ENCODE data around the gene SERPINH1. TPM values are rescaled to one million over a fixed set of nuclear protein-coding genes. Genes with fewer than 3 reads are reported as not detected.

The SERPINH1 gene
- total and polyA plus RNA-seq, 2 donors (not counting 1 experiment from before 2014, with no cell fraction given) = 3.0 to 5.7 TPM

DNA sequence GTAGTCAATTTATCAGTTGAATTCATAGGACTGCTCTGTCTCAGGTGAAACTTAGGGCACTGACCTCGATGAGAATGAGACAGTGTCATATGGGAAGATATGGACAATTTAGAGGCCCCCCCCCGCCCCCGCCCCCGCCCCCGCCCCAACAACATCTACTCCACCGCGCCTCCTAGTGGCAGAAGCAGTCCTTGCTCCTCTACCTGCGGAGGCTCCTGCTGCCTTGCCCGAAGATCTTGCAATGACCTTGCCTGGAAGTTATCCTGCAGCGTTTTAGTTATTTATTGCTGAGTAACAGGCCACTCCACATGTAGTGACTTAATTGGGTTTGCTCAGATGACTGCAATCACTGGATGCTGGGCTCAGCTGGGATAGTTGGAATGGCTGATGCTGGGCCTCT is 15.2 kb downstream of the SERPINH1 start:
- peaks cover 30% of the 10 kb centered on the region for H3K4me1 Mint-ChIP-seq
- Histone ChIP-seq H3K9ac (ENCODE audit: low read length) (no peak overlapping the region), H4K20me1 (ENCODE audit: control insufficient read depth, insufficient read depth, low read length, poor library complexity, severe bottlenecking) (no peaks in the 10 kb centered on the region), H3K79me2 (ENCODE audit: control insufficient read depth, insufficient read depth, low read length) (no peaks in the 10 kb centered on the region), H3K9me3 (ENCODE audit: control extremely low read depth in 1 of 3, control insufficient read depth in 2 of 3, insufficient read depth in 1 of 3, low read length in 2 of 3) (peaks cover 0 to 14% (median 3%) of the 10 kb centered on the region in 3 donors), H3K4me2 (replicated peaks; ENCODE audit: low read depth, low read length, poor library complexity, severe bottlenecking) (peak overlapping the region; percentile 63), H2AFZ (ENCODE audit: insufficient read depth, low read depth, low read length, poor library complexity, severe bottlenecking) (no peak overlapping the region), H3K4me3 (ENCODE audit: control extremely low read depth in 1 of 5, extremely low read depth in 1 of 5, insufficient read depth in 1 of 5, low read depth in 2 of 5, low read length in 4 of 5) (no peak overlapping the region), H3K27me3 (replicated peaks in 1 of 4; ENCODE audit: control extremely low read depth in 1 of 4, control insufficient read depth in 3 of 4, insufficient read depth in 4 of 4, low read length in 3 of 4) (no peaks in the 10 kb centered on the region), H3K27ac (ENCODE audit: low read length in 2 of 2) (no peak overlapping the region), H3K4me1 (ENCODE audit: control insufficient read depth in 2 of 2, insufficient read depth in 2 of 2, low read length in 2 of 2) (peaks cover 22 to 31% of the 10 kb centered on the region in 2 donors), H3K36me3 (replicated peaks in 1 of 2; ENCODE audit: control extremely low read depth in 1 of 2, control insufficient read depth in 1 of 2, extremely low read depth in 1 of 2, insufficient read depth in 2 of 2, low read length in 1 of 2) (no peaks in the 10 kb centered on the region)
- intact Hi-C loops (cut with micrococcal nuclease) = loop anchor here (2.0 kb wide), 1 partner anchor 14 kb away; the partner anchor contains the start of gene SERPINH1
- peaks cover 7% of the 10 kb centered on the region for H3K27me3 Mint-ChIP-seq
- POLR2A ChIA-PET = no interaction called here
- H3K9me3 Mint-ChIP-seq (ENCODE audit: insufficient read depth) = peaks cover 2% of the 10 kb centered on the region
- no peak overlapping the region for H3K27ac Mint-ChIP-seq
- ATAC-seq (ENCODE audit: low read depth) (no peak), DNase-seq (no peak)
- WGBS (ENCODE audit: insufficient coverage) = 73% methylated on average over 3 of the region's 10 CpGs
- TF ChIP-seq EZH2 (IDR thresholded peaks at IDR 0.05; ENCODE audit: borderline replicate concordance, insufficient read depth, low read depth, low read length, poor library complexity, severe bottlenecking) = no peak
- TF ChIP-seq, protein P1, sequence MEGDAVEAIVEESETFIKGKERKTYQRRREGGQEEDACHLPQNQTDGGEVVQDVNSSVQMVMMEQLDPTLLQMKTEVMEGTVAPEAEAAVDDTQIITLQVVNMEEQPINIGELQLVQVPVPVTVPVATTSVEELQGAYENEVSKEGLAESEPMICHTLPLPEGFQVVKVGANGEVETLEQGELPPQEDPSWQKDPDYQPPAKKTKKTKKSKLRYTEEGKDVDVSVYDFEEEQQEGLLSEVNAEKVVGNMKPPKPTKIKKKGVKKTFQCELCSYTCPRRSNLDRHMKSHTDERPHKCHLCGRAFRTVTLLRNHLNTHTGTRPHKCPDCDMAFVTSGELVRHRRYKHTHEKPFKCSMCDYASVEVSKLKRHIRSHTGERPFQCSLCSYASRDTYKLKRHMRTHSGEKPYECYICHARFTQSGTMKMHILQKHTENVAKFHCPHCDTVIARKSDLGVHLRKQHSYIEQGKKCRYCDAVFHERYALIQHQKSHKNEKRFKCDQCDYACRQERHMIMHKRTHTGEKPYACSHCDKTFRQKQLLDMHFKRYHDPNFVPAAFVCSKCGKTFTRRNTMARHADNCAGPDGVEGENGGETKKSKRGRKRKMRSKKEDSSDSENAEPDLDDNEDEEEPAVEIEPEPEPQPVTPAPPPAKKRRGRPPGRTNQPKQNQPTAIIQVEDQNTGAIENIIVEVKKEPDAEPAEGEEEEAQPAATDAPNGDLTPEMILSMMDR (IDR thresholded peaks at IDR 0.05) = no peak
- CTCF ChIA-PET = interaction anchor here (0.6 to 1.6 kb wide), 9 partner anchors 11 to 129 kb away, joined by 3 to 4 read pairs (median 3); partner anchors contain the start of gene SERPINH1
- no peak overlapping the region for H3K4me3 Mint-ChIP-seq

GRCh38 chr11:75578977-75579376 is 16.9 kb downstream of the SERPINH1 start:
- peaks cover 36 to 45% of the 10 kb centered on the region in 2 donors for H3K4me1 ChIP-seq (ENCODE audit: control insufficient read depth in 2 of 2, insufficient read depth in 2 of 2, low read length in 2 of 2)
- H3K9ac ChIP-seq (ENCODE audit: low read length) = no peak overlapping the region
- no peak overlapping the region for H3K27ac ChIP-seq (ENCODE audit: low read length in 2 of 2)
- DNase-seq (no peak), ATAC-seq (ENCODE audit: low read depth) (no peak)
- no peak overlapping the region for H3K4me2 ChIP-seq (replicated peaks; ENCODE audit: low read depth, low read length, poor library complexity, severe bottlenecking)
- H3K4me1 Mint-ChIP-seq = peaks cover 39% of the 10 kb centered on the region
- no peaks in the 10 kb centered on the region for H3K79me2 ChIP-seq (ENCODE audit: control insufficient read depth, insufficient read depth, low read length)
- H3K4me3 ChIP-seq (ENCODE audit: control extremely low read depth in 1 of 5, extremely low read depth in 1 of 5, insufficient read depth in 1 of 5, low read depth in 2 of 5, low read length in 4 of 5) = no peak overlapping the region
- H3K4me3 Mint-ChIP-seq = no peak overlapping the region
- no peaks in the 10 kb centered on the region for H4K20me1 ChIP-seq (ENCODE audit: control insufficient read depth, insufficient read depth, low read length, poor library complexity, severe bottlenecking)
- intact Hi-C loops (cut with micrococcal nuclease) = no loop called here
- WGBS (ENCODE audit: insufficient coverage) = no CpG with 5 or more reads among the region's 1 CpG
- peaks cover 0 to 14% (median 3%) of the 10 kb centered on the region in 3 donors for H3K9me3 ChIP-seq (ENCODE audit: control extremely low read depth in 1 of 3, control insufficient read depth in 2 of 3, insufficient read depth in 1 of 3, low read length in 2 of 3)
- no peaks in the 10 kb centered on the region for H3K36me3 ChIP-seq (replicated peaks in 1 of 2; ENCODE audit: control extremely low read depth in 1 of 2, control insufficient read depth in 1 of 2, extremely low read depth in 1 of 2, insufficient read depth in 2 of 2, low read length in 1 of 2)
- H2AFZ ChIP-seq (ENCODE audit: insufficient read depth, low read depth, low read length, poor library complexity, severe bottlenecking) = no peak overlapping the region
- H3K27me3 ChIP-seq (replicated peaks in 1 of 4; ENCODE audit: control extremely low read depth in 1 of 4, control insufficient read depth in 3 of 4, insufficient read depth in 4 of 4, low read length in 3 of 4) = no peaks in the 10 kb centered on the region
- ChIA-PET POLR2A (interaction anchor here (0.7 kb wide), 1 partner anchor 15 kb away, joined by 3 read pairs; no protein-coding TSS in a partner anchor), CTCF (interaction anchor here (1.6 kb wide), 1 partner anchor 25 kb away, joined by 3 read pairs; no protein-coding TSS in a partner anchor)
- H3K27ac Mint-ChIP-seq = no peak overlapping the region
- TF ChIP-seq, protein P1 (IDR thresholded peaks at IDR 0.05) = no peak
- H3K27me3 Mint-ChIP-seq = peaks cover 6% of the 10 kb centered on the region
- peaks cover 2% of the 10 kb centered on the region for H3K9me3 Mint-ChIP-seq (ENCODE audit: insufficient read depth)
